ENCODE data around the gene GAGE12J. TPM values are rescaled to one million over a fixed set of nuclear protein-coding genes. Genes with fewer than 3 reads are reported as not detected.
"Not testable (repeated sequence)": the region's sequence is repeated elsewhere in the genome, so short reads cannot be mapped to it uniquely, and the experiment has no call there.

GAGE12J gene
- total RNA-seq, 2 experiments from 2014 or later: not detected

GRCh38 chrX:49316085-49316484, 5.8 kb upstream of the GAGE12J start:
- no peak overlapping the region for H3K4me3 Mint-ChIP-seq
- TF ChIP-seq CTCF (IDR thresholded peaks at IDR 0.05): no peak
- ChIA-PET CTCF (no interaction called here), POLR2A (no interaction called here)
- no peaks in the 10 kb centered on the region for H3K4me1 Mint-ChIP-seq (ENCODE audit: low read depth)
- no peaks in the 10 kb centered on the region for H3K36me3 Mint-ChIP-seq (ENCODE audit: low read depth)
- no peak for ATAC-seq
- no peak for DNase-seq
- H3K27me3 Mint-ChIP-seq: no peaks in the 10 kb centered on the region
- intact Hi-C loops (cut with micrococcal nuclease): no loop called here
- H3K27ac Mint-ChIP-seq: no peak overlapping the region
- no peaks in the 10 kb centered on the region for H3K9me3 Mint-ChIP-seq

- H3K4me1 Mint-ChIP-seq (ENCODE audit: low read depth); POLR2A ChIA-PET; ATAC-seq; intact Hi-C loops (cut with micrococcal nuclease); DNase-seq; CTCF ChIA-PET; H3K36me3 Mint-ChIP-seq (ENCODE audit: low read depth); H3K27ac Mint-ChIP-seq; H3K4me3 Mint-ChIP-seq; H3K27me3 Mint-ChIP-seq; H3K9me3 Mint-ChIP-seq: not testable (repeated sequence)
Measured at GRCh38 chrX:49322266-49322665, 429 bp downstream of the GAGE12J start.

GRCh38 chrX:49323735-49324134, 1.9 kb downstream of the GAGE12J start:
- H3K4me1 Mint-ChIP-seq (ENCODE audit: low read depth); H3K27me3 Mint-ChIP-seq; ATAC-seq; H3K4me3 Mint-ChIP-seq; DNase-seq; CTCF ChIA-PET; POLR2A ChIA-PET; intact Hi-C loops (cut with micrococcal nuclease); H3K27ac Mint-ChIP-seq; H3K36me3 Mint-ChIP-seq (ENCODE audit: low read depth); H3K9me3 Mint-ChIP-seq: not testable (repeated sequence)

- H3K4me3 Mint-ChIP-seq; DNase-seq; H3K27me3 Mint-ChIP-seq; H3K4me1 Mint-ChIP-seq (ENCODE audit: low read depth); POLR2A ChIA-PET; intact Hi-C loops (cut with micrococcal nuclease); ATAC-seq; H3K27ac Mint-ChIP-seq; CTCF ChIA-PET; H3K36me3 Mint-ChIP-seq (ENCODE audit: low read depth); H3K9me3 Mint-ChIP-seq: not testable (repeated sequence)
Measured at GRCh38 chrX:49330421-49330820, 8.6 kb downstream of the GAGE12J start.

- POLR2A ChIA-PET, H3K4me3 Mint-ChIP-seq, ATAC-seq: not testable (repeated sequence)
Measured at GRCh38 chrX:49331282-49331681, 9.4 kb downstream of the GAGE12J start, which contains the start of gene GAGE13. TSS of gene GAGE13 (plus strand) at chrX:49331582. CDS start at chrX:49332738, 1,156 bp downstream.

GRCh38 chrX:49331841-49332240, 10.0 kb downstream of the GAGE12J start:
- not testable (repeated sequence) for DNase-seq

More at GRCh38 chrX:49331282-49331681, 9.4 kb downstream of the GAGE12J start, which contains the start of gene GAGE13:
- DNase-seq; CTCF ChIA-PET; H3K36me3 Mint-ChIP-seq (ENCODE audit: low read depth); intact Hi-C loops (cut with micrococcal nuclease); H3K4me1 Mint-ChIP-seq (ENCODE audit: low read depth); H3K9me3 Mint-ChIP-seq; H3K27ac Mint-ChIP-seq; H3K27me3 Mint-ChIP-seq: not testable (repeated sequence)

GRCh38 chrX:49341449-49341848, 19.6 kb downstream of the GAGE12J start:
- CTCF ChIA-PET; ATAC-seq; DNase-seq; H3K27ac Mint-ChIP-seq; POLR2A ChIA-PET; H3K9me3 Mint-ChIP-seq; intact Hi-C loops (cut with micrococcal nuclease); H3K36me3 Mint-ChIP-seq (ENCODE audit: low read depth); H3K27me3 Mint-ChIP-seq; H3K4me1 Mint-ChIP-seq (ENCODE audit: low read depth); H3K4me3 Mint-ChIP-seq: not testable (repeated sequence)

More at GRCh38 chrX:49331841-49332240, 10.0 kb downstream of the GAGE12J start:
- H3K9me3 Mint-ChIP-seq; CTCF ChIA-PET; H3K27ac Mint-ChIP-seq; ATAC-seq; H3K27me3 Mint-ChIP-seq; POLR2A ChIA-PET; H3K4me1 Mint-ChIP-seq (ENCODE audit: low read depth); H3K36me3 Mint-ChIP-seq (ENCODE audit: low read depth); H3K4me3 Mint-ChIP-seq; intact Hi-C loops (cut with micrococcal nuclease): not testable (repeated sequence)

- DNase-seq; CTCF ChIA-PET; ATAC-seq; H3K36me3 Mint-ChIP-seq (ENCODE audit: low read depth); H3K4me1 Mint-ChIP-seq (ENCODE audit: low read depth); POLR2A ChIA-PET; H3K27ac Mint-ChIP-seq; intact Hi-C loops (cut with micrococcal nuclease); H3K4me3 Mint-ChIP-seq; H3K9me3 Mint-ChIP-seq; H3K27me3 Mint-ChIP-seq: not testable (repeated sequence)
Measured at GRCh38 chrX:49344496-49345175, 22.8 kb downstream of the GAGE12J start.

GRCh38 chrX:49345402-49345801, 23.6 kb downstream of the GAGE12J start:
- H3K27ac Mint-ChIP-seq; H3K9me3 Mint-ChIP-seq; DNase-seq; POLR2A ChIA-PET; H3K4me3 Mint-ChIP-seq; H3K36me3 Mint-ChIP-seq (ENCODE audit: low read depth); H3K4me1 Mint-ChIP-seq (ENCODE audit: low read depth); CTCF ChIA-PET; H3K27me3 Mint-ChIP-seq; intact Hi-C loops (cut with micrococcal nuclease); ATAC-seq: not testable (repeated sequence)

- intact Hi-C loops (cut with micrococcal nuclease); CTCF ChIA-PET; DNase-seq; H3K9me3 Mint-ChIP-seq; H3K4me1 Mint-ChIP-seq (ENCODE audit: low read depth); H3K4me3 Mint-ChIP-seq; ATAC-seq; H3K27ac Mint-ChIP-seq; H3K36me3 Mint-ChIP-seq (ENCODE audit: low read depth); H3K27me3 Mint-ChIP-seq; POLR2A ChIA-PET: not testable (repeated sequence)
Measured at GRCh38 chrX:49346150-49346549, 24.3 kb downstream of the GAGE12J start.

All from activated CD8-positive, alpha-beta T cell treated with anti-CD3 and anti-CD28 coated beads for 36 hours (primary cell).